Ishikawa (cell line): ENCODE results near the gene GIMAP7.

ENCODE experiments used
- CEBPB ChIP-seq: IDR thresholded peaks from 2 replicates; pipeline ENCODE4 v1.6.1; 2012
- CREB1 ChIP-seq: IDR thresholded peaks from 2 replicates; pipeline ENCODE4 v1.6.1; 2012; ENCODE audit warnings: low read depth
- EGR1 ChIP-seq: IDR thresholded peaks from 2 replicates; pipeline ENCODE4 v1.6.1; 2012
- EP300 ChIP-seq: IDR thresholded peaks from 2 replicates; pipeline ENCODE4 v1.6.1; 2012; ENCODE audit warnings: borderline replicate concordance
- FOXM1 ChIP-seq: IDR thresholded peaks from 2 replicates; pipeline ENCODE4 v1.6.1; 2012; ENCODE audit warnings: low read depth, borderline replicate concordance
- NFIC ChIP-seq: IDR thresholded peaks from 2 replicates; pipeline ENCODE4 v1.6.1; 2012
- RAD21 ChIP-seq: IDR thresholded peaks from 2 replicates; pipeline ENCODE4 v1.6.1; 2012; ENCODE audit warnings: low read depth
- REST ChIP-seq: IDR thresholded peaks from 2 replicates; pipeline ENCODE4 v1.6.1; 2012; ENCODE audit warnings: low read depth, mild to moderate bottlenecking
- TAF1 ChIP-seq: IDR thresholded peaks from 2 replicates; pipeline ENCODE4 v1.6.1; 2012; ENCODE audit warnings: low read depth, mild to moderate bottlenecking
- TCF12 ChIP-seq: IDR thresholded peaks from 2 replicates; pipeline ENCODE4 v1.6.1; 2012; ENCODE audit warnings: low read depth
- TEAD4 ChIP-seq: IDR thresholded peaks from 2 replicates; pipeline ENCODE4 v1.6.1; 2012
- USF1 ChIP-seq: IDR thresholded peaks from 2 replicates; pipeline ENCODE4 v1.6.1; 2012
- YY1 ChIP-seq: IDR thresholded peaks from 2 replicates; pipeline ENCODE4 v1.6.1; 2012; ENCODE audit warnings: low read depth
- ZBTB7A ChIP-seq: IDR thresholded peaks from 2 replicates; pipeline ENCODE4 v1.6.1; 2012; ENCODE audit warnings: low read depth
- TF ChIP-seq, protein P1 (sequence below): IDR thresholded peaks from 2 replicates; pipeline ENCODE4 v1.6.1; 2012

Gene GIMAP7

DNA sequence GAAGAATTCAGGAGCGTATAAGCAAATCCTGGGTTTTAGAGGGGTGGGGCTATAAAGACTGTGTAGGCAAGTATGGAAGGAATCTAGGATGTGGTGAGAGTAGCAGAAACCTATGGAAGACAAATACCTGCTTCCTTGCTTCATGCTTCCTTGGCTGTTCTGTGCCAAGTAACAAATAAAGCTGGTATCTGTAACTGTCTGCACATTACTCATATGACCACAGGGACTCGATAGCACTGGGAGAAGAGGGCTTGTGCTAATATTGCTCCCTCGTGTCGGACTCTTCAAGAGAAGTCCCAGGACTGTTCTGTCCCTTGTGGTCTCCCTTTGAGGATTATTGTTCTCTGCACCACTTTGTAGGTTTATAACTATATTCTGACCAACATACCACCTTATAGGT lies 11.5 kb upstream of the GIMAP7 start:
- no peak for TF ChIP-seq TEAD4
- TF ChIP-seq, protein P1, sequence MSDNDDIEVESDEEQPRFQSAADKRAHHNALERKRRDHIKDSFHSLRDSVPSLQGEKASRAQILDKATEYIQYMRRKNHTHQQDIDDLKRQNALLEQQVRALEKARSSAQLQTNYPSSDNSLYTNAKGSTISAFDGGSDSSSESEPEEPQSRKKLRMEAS: no peak
- TF ChIP-seq YY1: no peak
- TF ChIP-seq NFIC: no peak
- no peak for TF ChIP-seq CREB1
- TF ChIP-seq EP300: no peak
- TF ChIP-seq RAD21: no peak
- no peak for TF ChIP-seq FOXM1
- no peak for TF ChIP-seq ZBTB7A
- no peak for TF ChIP-seq CEBPB
- TF ChIP-seq TAF1: no peak
- TF ChIP-seq REST: no peak
- TF ChIP-seq USF1: no peak
- TF ChIP-seq TCF12: no peak
- TF ChIP-seq EGR1: no peak

GRCh38 chr7:150503581-150503980 lies 11.1 kb upstream of the GIMAP7 start:
- TF ChIP-seq TEAD4 (no peak), CEBPB (no peak), EP300 (no peak), ZBTB7A (no peak), NFIC (no peak), CREB1 (no peak), EGR1 (no peak), FOXM1 (no peak), RAD21 (no peak)

GRCh38 chr7:150507947-150508602 lies 6.6 kb upstream of the GIMAP7 start:
- no peak for TF ChIP-seq TAF1

DNA sequence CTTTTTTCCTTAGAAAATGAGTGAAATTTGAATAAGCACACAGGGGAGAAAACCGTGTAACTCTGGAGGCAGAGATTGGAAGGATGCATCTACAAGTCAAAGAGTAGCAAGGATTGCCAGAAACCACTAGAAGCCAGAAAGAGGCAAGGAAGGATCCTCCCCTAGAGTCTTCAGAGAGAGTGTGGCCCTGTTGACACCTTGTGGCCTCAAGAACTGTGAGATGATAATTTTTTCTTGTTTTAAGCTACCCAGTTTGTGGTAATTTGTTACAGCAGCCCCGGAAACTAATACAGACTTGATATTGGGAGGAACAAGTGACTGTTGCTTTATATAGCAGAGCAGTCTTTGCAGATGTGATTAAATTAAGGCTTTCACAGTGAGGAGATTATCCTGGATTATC lies 3.6 kb upstream of the GIMAP7 start:
- TF ChIP-seq YY1: no peak

DNA sequence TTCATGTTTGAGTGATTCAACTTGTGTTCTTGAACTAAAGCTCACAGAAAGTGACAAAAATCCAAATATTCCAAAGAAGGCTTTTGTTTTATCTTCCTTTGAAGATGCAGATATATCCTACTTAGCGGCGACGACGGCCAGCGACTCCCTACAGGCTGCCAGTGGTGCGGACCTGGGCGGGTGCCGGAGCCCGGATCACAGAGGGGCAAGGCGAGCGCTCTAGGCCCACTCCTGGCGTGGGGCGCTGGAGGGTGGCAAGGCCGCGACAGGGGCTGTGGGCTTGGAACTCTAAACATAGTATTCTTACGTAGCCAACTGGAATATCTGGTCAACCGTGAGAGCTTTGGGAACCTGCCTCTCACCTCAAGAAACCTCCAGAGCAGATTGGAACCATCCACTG lies 914 bp upstream of the GIMAP7 start:
- TF ChIP-seq REST (no peak), CEBPB (no peak), EP300 (no peak), RAD21 (no peak)

DNA sequence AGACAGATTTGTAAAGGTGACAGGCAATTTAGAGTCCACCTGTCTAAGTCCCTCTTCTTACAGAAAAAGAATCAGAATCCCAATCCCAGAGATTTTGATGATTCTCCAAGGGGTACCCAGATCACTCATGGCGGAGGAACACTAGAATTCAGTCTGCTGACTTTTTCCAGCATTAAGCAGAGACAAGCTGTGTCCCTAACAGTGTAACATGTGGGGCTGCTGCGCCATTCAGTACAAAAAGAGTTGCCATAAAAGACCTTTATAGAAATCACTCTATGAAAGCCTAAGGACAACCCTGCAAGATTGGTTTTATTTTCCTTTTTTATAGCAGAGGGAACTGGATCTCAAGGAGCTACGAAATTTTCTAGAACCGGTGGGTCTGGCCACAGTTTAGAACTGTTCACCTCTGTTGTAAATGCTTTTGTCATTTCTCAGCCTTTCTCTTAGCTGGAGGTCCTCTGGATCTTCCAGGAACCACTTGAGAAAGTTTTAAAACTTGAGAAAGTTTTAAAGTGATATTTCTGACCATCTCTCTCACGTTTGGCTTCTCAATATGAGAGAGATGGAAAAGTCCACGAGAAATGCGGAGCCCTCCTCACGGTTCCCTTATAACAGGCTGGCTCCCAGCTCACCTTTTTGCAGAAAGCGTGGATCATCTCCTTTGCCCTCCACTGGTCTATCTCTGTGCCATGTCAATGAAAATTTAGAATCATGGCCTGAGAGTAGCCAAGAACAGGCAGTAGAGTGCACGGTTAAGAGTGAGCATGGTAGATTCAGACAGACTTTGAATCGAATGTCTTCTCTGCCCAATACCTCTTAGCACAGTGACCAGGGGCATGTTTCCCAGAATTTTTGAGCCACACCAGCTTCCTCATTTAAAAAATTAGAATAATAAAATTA lies 826 bp downstream of the GIMAP7 start:
- no peak for TF ChIP-seq USF1
- no peak for TF ChIP-seq EGR1
- no peak for TF ChIP-seq NFIC
- no peak for TF ChIP-seq TAF1
- TF ChIP-seq ZBTB7A: no peak
- TF ChIP-seq EP300: no peak
- TF ChIP-seq TCF12: no peak
- TF ChIP-seq TEAD4: no peak
- no peak for TF ChIP-seq CEBPB
- TF ChIP-seq REST: no peak
- no peak for TF ChIP-seq YY1
- TF ChIP-seq FOXM1: no peak
- TF ChIP-seq RAD21: no peak
